DND-41 (cell line): Measurements from ENCODE around the gene CCDC70.

ENCODE experiments used
- ATAC-seq: fragments of 200-7000 bp; cut with Tn5 transposase; 3 replicates; pipeline ENCODE4 v1.9.1; 2021; ENCODE audit warnings: low read depth; ENCODE audit not compliant: insufficient read depth
- DNase-seq: peaks from one replicate; pipeline ENCODE4 v3.0.0-alpha.2; 2020
- H2AFZ ChIP-seq: 2 replicates; pipeline ENCODE4 v1.6.0; 2012; ENCODE audit warnings: low read depth, low read length
- H3K27ac ChIP-seq: 2 replicates; pipeline ENCODE4 v1.5.1; 2012; ENCODE audit warnings: low read length, inconsistent platforms
- H3K27me3 ChIP-seq: fragments of 200-600 bp; sonication (generic); 2 replicates; pipeline ENCODE4 v1.6.0; 2012; ENCODE audit warnings: low read length, mild to moderate bottlenecking, inconsistent platforms; ENCODE audit not compliant: insufficient read depth, poor library complexity
- H3K36me3 ChIP-seq: 2 replicates; pipeline ENCODE4 v1.5.1; 2012; ENCODE audit warnings: low read length, inconsistent platforms; ENCODE audit not compliant: insufficient read depth
- H3K4me1 ChIP-seq: 2 replicates; pipeline ENCODE4 v1.5.1; 2012; ENCODE audit warnings: mild to moderate bottlenecking, low read length; ENCODE audit not compliant: insufficient read depth
- H3K4me2 ChIP-seq: 2 replicates; pipeline ENCODE4 v1.6.0; 2012; ENCODE audit warnings: mild to moderate bottlenecking, moderate library complexity, low read length, inconsistent platforms; ENCODE audit not compliant: insufficient read depth
- H3K4me3 ChIP-seq, 2 experiments: fragments of 200-600 bp in 1 of 2; shearing (Covaris generic) in 1 of 2; 2 replicates each; pipeline ENCODE4 v1.5.1; 2012 to 2016; ENCODE audit warnings: inconsistent platforms in 2 of 2, low read length in 2 of 2, mild to moderate bottlenecking in 2 of 2, low read depth in 1 of 2, moderate library complexity in 1 of 2
- H3K79me2 ChIP-seq: 2 replicates; pipeline ENCODE4 v1.6.0; 2012; ENCODE audit warnings: low read length, inconsistent platforms; ENCODE audit not compliant: insufficient read depth
- H3K9ac ChIP-seq: 2 replicates; pipeline ENCODE4 v1.6.0; 2012; ENCODE audit warnings: low read depth, mild to moderate bottlenecking, inconsistent platforms, low read length, moderate library complexity
- H3K9me3 ChIP-seq: 2 replicates; pipeline ENCODE4 v1.5.1; 2012; ENCODE audit warnings: low read length, moderate library complexity, mild to moderate bottlenecking, inconsistent platforms; ENCODE audit not compliant: insufficient read depth, severe bottlenecking
- H4K20me1 ChIP-seq: 2 replicates; pipeline ENCODE4 v1.6.0; 2012; ENCODE audit warnings: low read length; ENCODE audit not compliant: insufficient read depth
- CTCF ChIP-seq: IDR thresholded peaks from 2 replicates; pipeline ENCODE4 v1.5.1; 2012; ENCODE audit warnings: borderline replicate concordance, low read length, moderate library complexity, mild to moderate bottlenecking; ENCODE audit not compliant: poor library complexity, severe bottlenecking; ENCODE audit errors: extremely low read depth
- EZH2 ChIP-seq: IDR thresholded peaks from 3 replicates; pipeline ENCODE4 v1.6.1; 2012; ENCODE audit warnings: borderline replicate concordance, low read depth, mild to moderate bottlenecking, moderate library complexity, low read length, inconsistent platforms; ENCODE audit not compliant: severe bottlenecking

CCDC70 gene

DNA sequence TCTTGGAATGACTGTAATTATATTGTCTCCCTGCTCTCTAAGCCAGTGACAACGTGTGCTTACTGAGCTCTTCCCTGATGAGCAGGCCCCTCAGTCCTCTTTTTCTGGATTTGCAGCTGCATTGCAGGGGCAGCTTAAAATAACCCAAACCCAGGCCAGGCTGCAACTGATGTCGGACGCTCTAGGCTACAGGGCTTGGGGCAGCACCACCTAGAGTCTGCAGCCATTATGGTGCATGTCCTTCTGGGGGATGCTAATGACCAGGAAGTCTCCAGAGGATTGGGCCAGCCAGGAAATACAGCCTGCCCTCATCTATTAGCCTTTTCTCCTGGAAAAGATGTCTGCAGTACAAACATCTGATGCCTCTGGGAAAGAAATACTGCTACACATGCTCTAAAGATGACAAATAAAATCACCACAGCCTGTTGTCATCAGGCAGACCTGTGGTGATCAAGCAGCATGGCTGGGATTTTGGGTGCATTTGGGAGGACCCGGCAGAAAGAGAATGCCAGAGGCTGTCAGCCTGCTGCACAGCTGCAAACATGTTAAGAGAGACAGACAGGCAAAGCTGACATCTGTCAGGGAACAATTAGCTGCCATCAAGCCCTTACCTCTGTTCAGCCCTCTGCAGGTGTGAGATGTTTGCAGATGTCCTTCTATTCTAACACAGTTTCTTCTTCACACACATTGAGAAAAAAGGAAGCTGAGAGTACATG is 51.8 kb downstream of the CCDC70 start:
- no peak for ATAC-seq
- no peaks in the 10 kb centered on the region for H3K79me2 ChIP-seq
- H3K36me3 ChIP-seq: no peaks in the 10 kb centered on the region
- no peak overlapping the region for H3K4me3 ChIP-seq
- TF ChIP-seq CTCF (no peak), EZH2 (no peak)
- H3K27me3 ChIP-seq: peaks cover 10% of the 10 kb centered on the region
- no peak overlapping the region for H3K4me2 ChIP-seq
- DNase-seq: no peak
- no peaks in the 10 kb centered on the region for H4K20me1 ChIP-seq
- no peak overlapping the region for H3K9ac ChIP-seq
- H2AFZ ChIP-seq: no peak overlapping the region
- H3K27ac ChIP-seq: no peak overlapping the region
- no peaks in the 10 kb centered on the region for H3K4me1 ChIP-seq
- no peaks in the 10 kb centered on the region for H3K9me3 ChIP-seq

DNA sequence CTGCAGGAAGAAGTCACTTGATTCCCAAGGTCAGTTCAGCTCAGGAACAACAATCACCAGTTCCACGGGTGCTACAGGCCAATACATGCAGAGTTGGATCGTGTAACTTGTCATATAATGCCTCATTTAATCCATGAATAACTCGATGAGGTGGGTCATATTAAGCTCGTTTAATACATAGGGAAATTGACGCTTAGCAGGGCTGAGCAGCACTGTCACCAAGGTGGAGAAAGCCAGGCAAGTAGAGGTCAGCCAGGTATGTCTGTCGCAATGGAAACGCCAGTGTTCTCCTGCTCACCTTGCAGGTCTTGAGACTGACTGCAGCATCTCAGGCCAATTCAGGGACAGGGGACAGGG is 52.3 kb downstream of the CCDC70 start:
- Histone ChIP-seq H3K4me3 (no peak overlapping the region), H2AFZ (no peak overlapping the region), H3K27ac (no peak overlapping the region), H3K36me3 (no peaks in the 10 kb centered on the region), H3K4me2 (no peak overlapping the region), H3K79me2 (no peaks in the 10 kb centered on the region), H3K4me1 (no peaks in the 10 kb centered on the region), H3K27me3 (peaks cover 10% of the 10 kb centered on the region), H4K20me1 (no peaks in the 10 kb centered on the region), H3K9ac (no peak overlapping the region), H3K9me3 (no peaks in the 10 kb centered on the region)
- ATAC-seq: no peak
- TF ChIP-seq CTCF (no peak), EZH2 (no peak)
- DNase-seq: no peak
